GM19240 (cell line): ENCODE data around the gene IL17RB.

Source experiments
- DNase-seq: peaks from one replicate; pipeline ENCODE4 v3.0.0; 2011; ENCODE audit warnings: low spot score; ENCODE audit not compliant: insufficient read length

IL17RB gene

GRCh38 chr3:53858096-53858741 lies 11.9 kb downstream of the IL17RB start:
- no peak for DNase-seq

- no peak for DNase-seq
Observed at GRCh38 chr3:53859178-53859577, 12.8 kb downstream of the IL17RB start.

GRCh38 chr3:53860196-53860595 lies 13.8 kb downstream of the IL17RB start:
- no peak for DNase-seq

- DNase-seq, result no peak
Observed at GRCh38 chr3:53862241-53862640, 15.9 kb downstream of the IL17RB start.

GRCh38 chr3:53863145-53863544 lies 16.8 kb downstream of the IL17RB start:
- DNase-seq, result no peak

GRCh38 chr3:53865732-53866499 lies 19.5 kb downstream of the IL17RB start:
- no peak for DNase-seq

- no peak for DNase-seq
Observed at GRCh38 chr3:53880396-53881345, 34.3 kb downstream of the IL17RB start.

GRCh38 chr3:53881691-53882593 lies 35.6 kb downstream of the IL17RB start, which contains the start of gene ACTR8:
Gene ACTR8 (minus strand): TSS chr3:53882152. CDS start chr3:53882101, 51 bp downstream.
- peak; percentile 50 for DNase-seq

GRCh38 chr3:53883008-53883407 lies 36.6 kb downstream of the IL17RB start:
- no peak for DNase-seq

GRCh38 chr3:53884623-53885022 lies 38.3 kb downstream of the IL17RB start:
- DNase-seq, result no peak

- DNase-seq, result no peak
Observed at GRCh38 chr3:53885239-53885638, 38.9 kb downstream of the IL17RB start.

GRCh38 chr3:53887446-53887845 lies 41.1 kb downstream of the IL17RB start:
- DNase-seq, result no peak

GRCh38 chr3:53888232-53888631 lies 41.9 kb downstream of the IL17RB start:
- DNase-seq, result no peak

GRCh38 chr3:53890726-53891475 lies 44.5 kb downstream of the IL17RB start:
- DNase-seq, result no peak

GRCh38 chr3:53891497-53892285 lies 45.3 kb downstream of the IL17RB start, which contains the start of gene SELENOK:
Gene SELENOK (minus strand): TSS chr3:53891859.
- DNase-seq, result peak; percentile 62

GRCh38 chr3:53892286-53892637 lies 45.9 kb downstream of the IL17RB start:
- DNase-seq, result no peak

- DNase-seq, result no peak
Observed at GRCh38 chr3:53899750-53900149, 53.4 kb downstream of the IL17RB start.

- no peak for DNase-seq
Observed at GRCh38 chr3:53900666-53901331, 54.4 kb downstream of the IL17RB start.

- DNase-seq, result no peak
Observed at GRCh38 chr3:53902067-53902466, 55.7 kb downstream of the IL17RB start.
